ENCODE results near the gene CCSER1. TPM values are rescaled to one million over a fixed set of nuclear protein-coding genes. Genes with fewer than 3 reads are reported as not detected.
"Not testable (repeated sequence)": the region's sequence is repeated elsewhere in the genome, so short reads cannot be mapped to it uniquely, and the experiment has no call there.

CCSER1 gene
- total RNA-seq, 1 donor from 2014 or later, result not detected

DNA sequence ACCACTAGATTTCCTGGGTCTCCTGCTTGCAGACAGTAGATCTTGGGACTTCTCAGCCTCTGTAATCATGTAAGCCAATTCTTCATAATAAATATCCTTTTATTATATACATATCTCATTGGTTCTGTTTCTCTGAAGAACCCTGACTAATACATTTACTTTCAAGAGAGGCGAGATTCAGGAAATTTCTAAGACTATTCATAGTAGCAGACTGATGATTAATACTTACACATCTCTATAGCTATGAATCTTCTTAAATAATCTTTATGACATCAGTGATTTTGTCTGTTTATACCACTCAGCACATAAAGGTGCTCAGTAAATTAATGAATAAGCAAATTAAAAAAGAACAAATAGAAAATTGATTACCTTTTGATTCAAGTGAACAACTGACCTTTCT is 1494.3 kb downstream of the CCSER1 start:
- no peaks in the 10 kb centered on the region for H3K9me3 Mint-ChIP-seq (ENCODE audit: low read depth)
- peaks cover 35% of the 10 kb centered on the region for H3K27me3 Mint-ChIP-seq (ENCODE audit: low read depth)
- H3K4me3 Mint-ChIP-seq (ENCODE audit: unreplicated experiment), result no peak overlapping the region
- peaks cover 2% of the 10 kb centered on the region for H3K4me1 Mint-ChIP-seq (ENCODE audit: low read depth)
- H3K27ac Mint-ChIP-seq (ENCODE audit: unreplicated experiment), result no peak overlapping the region
- H3K36me3 Mint-ChIP-seq (ENCODE audit: low read depth), result peaks cover 2% of the 10 kb centered on the region
- DNase-seq (ENCODE audit: low spot score), result no peak
- TF ChIP-seq, protein P1, sequence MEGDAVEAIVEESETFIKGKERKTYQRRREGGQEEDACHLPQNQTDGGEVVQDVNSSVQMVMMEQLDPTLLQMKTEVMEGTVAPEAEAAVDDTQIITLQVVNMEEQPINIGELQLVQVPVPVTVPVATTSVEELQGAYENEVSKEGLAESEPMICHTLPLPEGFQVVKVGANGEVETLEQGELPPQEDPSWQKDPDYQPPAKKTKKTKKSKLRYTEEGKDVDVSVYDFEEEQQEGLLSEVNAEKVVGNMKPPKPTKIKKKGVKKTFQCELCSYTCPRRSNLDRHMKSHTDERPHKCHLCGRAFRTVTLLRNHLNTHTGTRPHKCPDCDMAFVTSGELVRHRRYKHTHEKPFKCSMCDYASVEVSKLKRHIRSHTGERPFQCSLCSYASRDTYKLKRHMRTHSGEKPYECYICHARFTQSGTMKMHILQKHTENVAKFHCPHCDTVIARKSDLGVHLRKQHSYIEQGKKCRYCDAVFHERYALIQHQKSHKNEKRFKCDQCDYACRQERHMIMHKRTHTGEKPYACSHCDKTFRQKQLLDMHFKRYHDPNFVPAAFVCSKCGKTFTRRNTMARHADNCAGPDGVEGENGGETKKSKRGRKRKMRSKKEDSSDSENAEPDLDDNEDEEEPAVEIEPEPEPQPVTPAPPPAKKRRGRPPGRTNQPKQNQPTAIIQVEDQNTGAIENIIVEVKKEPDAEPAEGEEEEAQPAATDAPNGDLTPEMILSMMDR (IDR thresholded peaks at IDR 0.05), result no peak

DNA sequence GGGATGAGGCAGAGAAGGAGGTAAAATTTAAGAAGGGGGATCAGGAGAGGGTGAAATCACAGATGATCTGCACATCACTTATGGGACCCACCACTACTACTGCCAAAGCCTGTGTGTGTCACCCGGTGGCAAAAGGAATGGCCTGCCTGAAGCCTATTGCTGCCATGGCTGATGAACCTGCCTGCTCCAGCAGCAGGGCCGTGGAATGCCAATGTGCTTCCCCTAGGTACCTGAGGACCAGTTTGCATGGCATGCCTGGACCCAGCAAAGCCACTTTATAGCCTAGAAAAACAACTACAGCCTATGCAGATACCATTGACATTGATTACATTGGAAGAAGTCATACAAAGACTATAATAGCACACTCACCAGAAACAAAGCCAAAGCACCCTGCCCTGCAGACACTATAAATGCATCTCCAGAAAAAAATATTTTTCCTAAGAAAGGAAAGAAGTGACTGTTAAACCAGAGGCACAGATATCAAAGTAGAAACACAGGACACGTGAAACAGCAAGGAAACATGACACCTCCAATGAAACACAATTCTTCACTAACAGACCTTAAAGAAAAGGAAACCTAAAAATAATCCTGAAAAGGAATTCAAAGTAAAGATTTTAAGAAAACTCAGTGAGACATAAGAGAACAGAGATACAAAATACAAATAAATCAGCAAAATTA is 1495.9 kb downstream of the CCSER1 start:
- Mint-ChIP-seq H3K9me3 (ENCODE audit: low read depth) (no peaks in the 10 kb centered on the region), H3K27me3 (ENCODE audit: low read depth) (peaks cover 41% of the 10 kb centered on the region), H3K4me3 (ENCODE audit: unreplicated experiment) (no peak overlapping the region), H3K36me3 (ENCODE audit: low read depth) (peaks cover 2% of the 10 kb centered on the region), H3K4me1 (ENCODE audit: low read depth) (peaks cover 2% of the 10 kb centered on the region), H3K27ac (ENCODE audit: unreplicated experiment) (no peak overlapping the region)
- DNase-seq (ENCODE audit: low spot score), result no peak
- TF ChIP-seq, protein P1 (IDR thresholded peaks at IDR 0.05), result no peak

DNA sequence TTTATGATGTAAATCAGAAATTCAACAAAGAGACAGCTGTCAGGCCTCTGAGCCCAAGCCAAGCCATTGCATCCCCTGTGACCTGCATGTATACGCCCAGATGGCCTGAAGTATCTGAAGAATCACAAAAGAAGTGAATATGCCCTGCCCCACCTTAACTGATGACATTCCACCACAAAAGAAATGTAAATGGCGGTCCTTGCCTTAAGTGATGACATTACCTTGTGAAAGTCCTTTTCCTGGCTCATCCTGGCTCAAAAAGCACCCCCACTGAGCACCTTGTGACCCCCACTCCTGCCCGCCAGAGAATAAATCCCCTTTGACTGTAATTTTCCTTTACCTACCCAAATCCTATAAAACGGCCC is 1496.4 kb downstream of the CCSER1 start:
- H3K27ac Mint-ChIP-seq (ENCODE audit: unreplicated experiment); DNase-seq (ENCODE audit: low spot score); H3K4me1 Mint-ChIP-seq (ENCODE audit: low read depth); H3K9me3 Mint-ChIP-seq (ENCODE audit: low read depth); H3K4me3 Mint-ChIP-seq (ENCODE audit: unreplicated experiment); H3K36me3 Mint-ChIP-seq (ENCODE audit: low read depth): not testable (repeated sequence)
- H3K27me3 Mint-ChIP-seq (ENCODE audit: low read depth), result peaks cover 41% of the 10 kb centered on the region

DNA sequence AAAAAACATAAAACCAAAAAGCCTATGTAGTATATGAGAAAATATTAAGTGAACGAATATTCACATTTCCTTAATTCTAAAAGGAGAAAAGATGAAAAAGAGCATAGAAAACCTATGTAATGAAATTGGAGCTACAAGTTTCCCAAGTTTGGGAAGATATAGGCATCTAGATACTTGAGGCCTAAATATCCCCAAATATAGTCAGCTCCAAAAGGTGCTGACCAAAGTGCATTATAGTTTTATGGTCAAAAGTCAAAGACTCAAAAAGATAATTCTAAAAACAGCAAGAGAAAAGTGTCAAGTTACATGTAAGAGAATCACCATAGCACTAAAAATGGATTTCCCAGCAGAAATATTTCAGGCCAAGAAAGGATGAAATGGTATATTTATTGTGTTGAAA is 1502.9 kb downstream of the CCSER1 start:
- Mint-ChIP-seq H3K9me3 (ENCODE audit: low read depth) (peaks cover 16% of the 10 kb centered on the region), H3K36me3 (ENCODE audit: low read depth) (no peaks in the 10 kb centered on the region), H3K4me3 (ENCODE audit: unreplicated experiment) (no peak overlapping the region), H3K27ac (ENCODE audit: unreplicated experiment) (no peak overlapping the region), H3K4me1 (ENCODE audit: low read depth) (no peaks in the 10 kb centered on the region), H3K27me3 (ENCODE audit: low read depth) (peaks cover 18% of the 10 kb centered on the region)
- no peak for DNase-seq (ENCODE audit: low spot score)
- TF ChIP-seq, protein P1 (IDR thresholded peaks at IDR 0.05), result no peak

DNA sequence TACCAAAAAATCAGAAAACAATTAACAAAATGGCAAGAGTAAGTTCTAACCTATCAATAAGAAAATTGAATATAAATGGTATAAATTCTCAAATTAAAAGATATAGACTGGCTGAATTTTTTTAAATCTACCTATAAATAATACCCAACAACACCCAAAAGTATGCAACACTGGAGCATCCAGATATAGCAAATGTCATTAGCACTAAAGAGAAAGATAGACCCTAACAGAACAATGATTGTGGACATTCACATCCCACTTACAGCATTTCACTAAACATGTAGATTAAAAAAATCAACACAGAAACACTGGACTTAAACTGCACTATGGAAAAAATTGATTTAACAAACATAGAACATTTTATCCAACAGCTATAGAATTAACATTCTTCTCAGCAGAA is 1503.6 kb downstream of the CCSER1 start:
- no peak overlapping the region for H3K4me3 Mint-ChIP-seq (ENCODE audit: unreplicated experiment)
- no peaks in the 10 kb centered on the region for H3K4me1 Mint-ChIP-seq (ENCODE audit: low read depth)
- H3K9me3 Mint-ChIP-seq (ENCODE audit: low read depth), result peaks cover 16% of the 10 kb centered on the region
- TF ChIP-seq, protein P1 (IDR thresholded peaks at IDR 0.05), result no peak
- H3K27me3 Mint-ChIP-seq (ENCODE audit: low read depth), result peaks cover 12% of the 10 kb centered on the region
- H3K27ac Mint-ChIP-seq (ENCODE audit: unreplicated experiment), result no peak overlapping the region
- H3K36me3 Mint-ChIP-seq (ENCODE audit: low read depth), result no peaks in the 10 kb centered on the region
- DNase-seq (ENCODE audit: low spot score), result no peak

DNA sequence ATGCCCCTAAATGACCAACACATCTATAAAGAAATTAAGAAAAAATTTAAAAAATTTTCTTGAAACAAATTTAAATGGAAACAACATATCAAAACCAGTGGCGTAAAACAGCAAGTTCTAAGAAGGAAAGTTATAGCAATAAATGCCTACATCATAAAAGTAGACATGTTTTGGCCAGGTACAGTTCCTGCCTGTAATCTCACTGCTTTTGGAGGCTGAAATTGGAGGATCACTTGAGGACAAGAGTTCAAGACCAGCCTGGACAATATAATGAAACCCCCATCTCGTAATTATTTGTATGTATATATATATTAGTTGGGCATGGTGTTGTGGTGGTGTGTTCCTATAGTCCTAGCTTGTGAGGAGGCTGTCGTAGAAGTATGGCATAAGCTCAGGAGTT is 1504.1 kb downstream of the CCSER1 start:
- DNase-seq (ENCODE audit: low spot score), result no peak
- H3K27ac Mint-ChIP-seq (ENCODE audit: unreplicated experiment), result no peak overlapping the region
- no peaks in the 10 kb centered on the region for H3K4me1 Mint-ChIP-seq (ENCODE audit: low read depth)
- no peaks in the 10 kb centered on the region for H3K36me3 Mint-ChIP-seq (ENCODE audit: low read depth)
- peaks cover 6% of the 10 kb centered on the region for H3K27me3 Mint-ChIP-seq (ENCODE audit: low read depth)
- H3K9me3 Mint-ChIP-seq (ENCODE audit: low read depth), result peaks cover 16% of the 10 kb centered on the region
- TF ChIP-seq, protein P1 (IDR thresholded peaks at IDR 0.05), result no peak
- no peak overlapping the region for H3K4me3 Mint-ChIP-seq (ENCODE audit: unreplicated experiment)
